Measurements from ENCODE around the gene ACO1.

Gene ACO1

DNA sequence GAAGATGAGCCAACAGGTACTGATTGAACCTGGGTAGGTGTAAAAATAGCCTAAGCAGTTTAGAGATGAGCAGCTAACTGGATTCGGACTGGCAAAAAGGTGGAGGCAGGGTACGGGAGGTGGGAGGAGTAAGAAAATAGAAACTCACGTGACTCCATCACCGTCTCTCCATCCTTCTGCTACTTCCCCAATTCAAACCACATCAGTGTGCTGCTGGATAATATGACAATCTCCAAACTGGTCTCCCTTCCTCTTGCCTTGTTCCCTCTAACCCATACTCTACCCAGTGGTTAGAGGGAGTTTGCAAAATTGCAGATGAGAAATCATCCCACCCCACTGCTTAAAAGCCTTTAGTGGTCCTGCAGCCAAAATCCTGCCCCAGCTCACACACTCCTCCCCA is 98.9 kb downstream of the ACO1 start:
- Histone ChIP-seq H4K20me1 (ENCODE audit: insufficient read depth, low read length) (no peaks in the 10 kb centered on the region), H3K79me2 (ENCODE audit: insufficient read depth, low read length) (no peaks in the 10 kb centered on the region), H3K4me2 (ENCODE audit: low read length) (no peak overlapping the region), H3K9me2 (ENCODE audit: low read depth, low read length) (no peaks in the 10 kb centered on the region), H3K4me3 (ENCODE audit: low read depth, low read length, poor library complexity, severe bottlenecking) (no peak overlapping the region), H3K27ac (ENCODE audit: low read depth, low read length, poor library complexity, severe bottlenecking) (no peak overlapping the region), H3K9ac (ENCODE audit: low read length) (no peak overlapping the region), H3K27me3 (ENCODE audit: insufficient read depth, low read length) (no peaks in the 10 kb centered on the region), H3K9me3 (ENCODE audit: low read length) (no peaks in the 10 kb centered on the region), H3K36me3 (ENCODE audit: insufficient read depth, low read length) (peaks cover 4% of the 10 kb centered on the region; the same call in 1 of the 2 replicates), H3F3A (ENCODE audit: insufficient read depth, low read length) (no peaks in the 10 kb centered on the region), H3K4me1 (ENCODE audit: insufficient read depth, low read length, severe bottlenecking) (peaks cover 8% of the 10 kb centered on the region), H2AFZ (ENCODE audit: low read length) (no peak overlapping the region)
- no peak for TF ChIP-seq EZH2 (IDR thresholded peaks at IDR 0.05; ENCODE audit: borderline replicate concordance, low read length)
- TF ChIP-seq, protein P1, sequence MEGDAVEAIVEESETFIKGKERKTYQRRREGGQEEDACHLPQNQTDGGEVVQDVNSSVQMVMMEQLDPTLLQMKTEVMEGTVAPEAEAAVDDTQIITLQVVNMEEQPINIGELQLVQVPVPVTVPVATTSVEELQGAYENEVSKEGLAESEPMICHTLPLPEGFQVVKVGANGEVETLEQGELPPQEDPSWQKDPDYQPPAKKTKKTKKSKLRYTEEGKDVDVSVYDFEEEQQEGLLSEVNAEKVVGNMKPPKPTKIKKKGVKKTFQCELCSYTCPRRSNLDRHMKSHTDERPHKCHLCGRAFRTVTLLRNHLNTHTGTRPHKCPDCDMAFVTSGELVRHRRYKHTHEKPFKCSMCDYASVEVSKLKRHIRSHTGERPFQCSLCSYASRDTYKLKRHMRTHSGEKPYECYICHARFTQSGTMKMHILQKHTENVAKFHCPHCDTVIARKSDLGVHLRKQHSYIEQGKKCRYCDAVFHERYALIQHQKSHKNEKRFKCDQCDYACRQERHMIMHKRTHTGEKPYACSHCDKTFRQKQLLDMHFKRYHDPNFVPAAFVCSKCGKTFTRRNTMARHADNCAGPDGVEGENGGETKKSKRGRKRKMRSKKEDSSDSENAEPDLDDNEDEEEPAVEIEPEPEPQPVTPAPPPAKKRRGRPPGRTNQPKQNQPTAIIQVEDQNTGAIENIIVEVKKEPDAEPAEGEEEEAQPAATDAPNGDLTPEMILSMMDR (IDR thresholded peaks at IDR 0.05; ENCODE audit: low read length): no peak

DNA sequence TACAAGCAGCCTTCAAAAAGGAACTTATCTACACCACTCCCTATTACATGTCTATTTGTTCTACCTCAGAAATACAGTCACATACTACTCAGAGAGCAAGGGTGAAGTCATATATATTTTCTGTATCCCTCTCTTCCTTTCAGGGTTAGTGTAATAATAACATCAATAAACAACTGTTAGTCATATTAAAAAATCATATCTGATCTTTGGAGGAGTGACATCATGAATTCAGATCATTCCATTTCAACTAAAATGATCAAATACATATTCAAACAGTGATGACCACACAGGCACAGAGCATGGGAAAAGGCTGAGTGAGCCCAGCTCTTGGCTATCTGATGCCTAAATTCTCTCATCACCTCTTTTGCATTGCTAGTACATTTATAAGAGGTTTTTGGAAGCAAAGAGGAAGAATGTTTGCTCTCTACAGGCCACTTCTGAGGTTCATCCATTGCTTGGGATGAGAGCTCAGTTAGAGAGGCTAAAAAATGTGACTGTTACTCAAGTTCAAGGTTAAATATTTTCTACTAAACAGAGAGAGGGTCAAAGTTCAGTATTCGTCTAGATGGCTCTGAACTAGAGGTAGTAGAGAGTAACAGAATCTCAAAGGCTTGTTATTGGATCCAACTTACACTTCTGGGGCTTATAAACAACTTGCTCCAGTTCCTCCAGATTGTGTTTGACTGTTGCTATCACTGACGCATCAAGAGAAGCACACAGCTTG is 102.6 kb downstream of the ACO1 start:
- Histone ChIP-seq H3K4me2 (ENCODE audit: low read length) (no peak overlapping the region), H3K4me1 (ENCODE audit: insufficient read depth, low read length, severe bottlenecking) (peaks cover 8% of the 10 kb centered on the region), H3K27ac (ENCODE audit: low read depth, low read length, poor library complexity, severe bottlenecking) (no peak overlapping the region), H3F3A (ENCODE audit: insufficient read depth, low read length) (no peaks in the 10 kb centered on the region), H3K4me3 (ENCODE audit: low read depth, low read length, poor library complexity, severe bottlenecking) (no peak overlapping the region), H3K9me3 (ENCODE audit: low read length) (no peaks in the 10 kb centered on the region), H3K9ac (ENCODE audit: low read length) (no peak overlapping the region), H3K79me2 (ENCODE audit: insufficient read depth, low read length) (no peaks in the 10 kb centered on the region), H3K9me2 (ENCODE audit: low read depth, low read length) (no peaks in the 10 kb centered on the region), H2AFZ (ENCODE audit: low read length) (no peak overlapping the region), H3K27me3 (ENCODE audit: insufficient read depth, low read length) (no peaks in the 10 kb centered on the region), H4K20me1 (ENCODE audit: insufficient read depth, low read length) (no peaks in the 10 kb centered on the region), H3K36me3 (ENCODE audit: insufficient read depth, low read length) (peaks cover 4% of the 10 kb centered on the region; the same call in 1 of the 2 replicates)
- no peak for TF ChIP-seq EZH2 (IDR thresholded peaks at IDR 0.05; ENCODE audit: borderline replicate concordance, low read length)
- TF ChIP-seq, protein P1 (IDR thresholded peaks at IDR 0.05; ENCODE audit: low read length): no peak

DNA sequence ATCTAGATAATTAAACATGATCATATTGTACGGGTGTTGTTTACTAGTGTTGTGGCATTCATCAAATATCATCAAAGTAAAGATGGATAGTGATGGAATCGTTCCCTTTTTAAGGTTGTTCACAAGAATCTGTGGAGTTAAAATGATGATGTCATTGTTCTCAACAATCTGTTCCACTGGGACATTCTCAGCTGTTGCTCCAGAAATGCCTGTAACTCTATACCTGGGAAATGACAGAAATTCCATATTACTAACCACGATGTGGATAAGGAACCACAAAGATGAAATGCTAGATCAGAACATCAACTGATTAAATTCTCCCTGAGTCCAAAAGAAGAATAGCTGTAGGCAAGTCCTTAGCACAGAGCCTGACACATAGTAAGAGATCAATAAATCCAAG is 103.5 kb downstream of the ACO1 start:
- Histone ChIP-seq H3K36me3 (ENCODE audit: insufficient read depth, low read length) (peaks cover 4% of the 10 kb centered on the region; the same call in 1 of the 2 replicates), H3K4me3 (ENCODE audit: low read depth, low read length, poor library complexity, severe bottlenecking) (no peak overlapping the region), H4K20me1 (ENCODE audit: insufficient read depth, low read length) (no peaks in the 10 kb centered on the region), H3K9ac (ENCODE audit: low read length) (no peak overlapping the region), H3K27me3 (ENCODE audit: insufficient read depth, low read length) (no peaks in the 10 kb centered on the region), H3K4me2 (ENCODE audit: low read length) (no peak overlapping the region), H2AFZ (ENCODE audit: low read length) (no peak overlapping the region), H3K4me1 (ENCODE audit: insufficient read depth, low read length, severe bottlenecking) (peaks cover 7% of the 10 kb centered on the region), H3F3A (ENCODE audit: insufficient read depth, low read length) (no peaks in the 10 kb centered on the region), H3K9me3 (ENCODE audit: low read length) (no peaks in the 10 kb centered on the region), H3K27ac (ENCODE audit: low read depth, low read length, poor library complexity, severe bottlenecking) (no peak overlapping the region), H3K9me2 (ENCODE audit: low read depth, low read length) (no peaks in the 10 kb centered on the region), H3K79me2 (ENCODE audit: insufficient read depth, low read length) (no peaks in the 10 kb centered on the region)
- no peak for TF ChIP-seq EZH2 (IDR thresholded peaks at IDR 0.05; ENCODE audit: borderline replicate concordance, low read length)
- TF ChIP-seq, protein P1 (IDR thresholded peaks at IDR 0.05; ENCODE audit: low read length): no peak

All from OCI-LY1 (cell line).